ENCODE results near the gene LIX1L. TPM values are rescaled to one million over a fixed set of nuclear protein-coding genes. Genes with fewer than 3 reads are reported as not detected.

The LIX1L gene
- total and polyA plus RNA-seq, 2 donors (not counting 3 experiments of a cell fraction or from before 2014, with no cell fraction given): 54.9 to 56.4 TPM

DNA sequence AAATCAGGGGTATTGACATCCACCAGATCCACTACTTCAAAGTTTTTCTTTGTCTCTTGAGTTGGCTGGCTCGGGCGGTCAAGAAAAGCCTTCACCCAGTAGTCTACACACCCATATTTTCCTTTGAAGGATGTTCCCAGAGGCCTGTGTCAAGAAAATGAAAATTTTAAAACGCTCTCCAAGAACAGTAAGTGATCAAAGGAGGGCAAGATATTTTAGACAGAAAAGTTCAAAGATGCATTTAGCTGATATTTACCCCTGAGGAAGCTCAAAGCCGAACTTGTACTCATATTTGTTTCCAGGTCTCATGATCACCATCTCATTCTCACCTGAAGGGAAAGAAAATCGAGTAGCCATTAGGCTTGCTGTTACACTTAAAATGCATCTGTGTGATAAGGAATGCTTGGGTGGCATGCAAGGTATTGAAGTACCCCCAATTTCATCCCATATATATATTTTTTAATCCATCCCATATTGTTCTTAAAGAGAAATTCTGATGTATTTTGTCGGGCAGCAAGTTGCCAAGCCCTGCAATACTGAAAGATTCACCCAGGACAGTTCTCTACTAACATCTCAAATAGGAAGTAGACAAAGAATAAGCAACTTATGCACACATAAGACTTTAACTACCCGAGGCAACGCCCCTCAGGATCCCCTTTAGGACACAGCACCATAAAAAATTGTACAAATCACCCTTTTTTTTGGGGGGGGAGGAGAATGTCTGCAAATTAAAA lies 37.5 kb upstream of the LIX1L start:
- peaks cover 19% of the 10 kb centered on the region for H3K4me1 ChIP-seq (ENCODE audit: control insufficient read depth, extremely low read depth, insufficient read depth, low read length)
- intact Hi-C loops (cut with micrococcal nuclease): no loop called here
- H2AFZ ChIP-seq (ENCODE audit: low read depth, low read length): peak overlapping the region; percentile 72
- peak overlapping the region; percentile 49 for H3K9ac ChIP-seq (replicated peaks; ENCODE audit: extremely low read depth, insufficient read depth, low read length)
- no peaks in the 10 kb centered on the region for H3K27me3 ChIP-seq (ENCODE audit: control insufficient read depth in 2 of 2, insufficient read depth in 2 of 2, low read length in 2 of 2)
- H4K20me1 ChIP-seq (replicated peaks; ENCODE audit: control insufficient read depth, extremely low read depth, insufficient read depth, low read length): no peaks in the 10 kb centered on the region
- peaks cover 2 to 16% of the 10 kb centered on the region in 2 experiments for H3K36me3 ChIP-seq (ENCODE audit: control insufficient read depth in 2 of 2, extremely low read depth in 1 of 2, insufficient read depth in 2 of 2, low read length in 2 of 2)
- H3K9me3 ChIP-seq (replicated peaks; ENCODE audit: control insufficient read depth, insufficient read depth, low read length): no peaks in the 10 kb centered on the region
- no peak overlapping the region for H3K27ac ChIP-seq (ENCODE audit: insufficient read depth, low read depth, low read length)
- ChIA-PET POLR2A (no interaction called here), CTCF (interaction anchor here (4.2 to 10.4 kb wide), 2 partner anchors 12 to 16 kb away, joined by 25 to 87 read pairs; no protein-coding TSS in a partner anchor)
- H3K9me1 ChIP-seq (replicated peaks; ENCODE audit: control insufficient read depth, extremely low read depth, insufficient read depth, low read length): no peaks in the 10 kb centered on the region
- FAIRE-seq (peak; percentile 67), DNase-seq (ENCODE audit: low read depth, low spot score) (peak; percentile 17)
- peak overlapping the region; percentile 98 for H3K4me2 ChIP-seq (ENCODE audit: insufficient read depth, low read length)
- dilution Hi-C loops (cut with MboI; ENCODE audit: extremely low pct_ligation_motif_present, low sequenced_read_pairs): no loop called here
- H3K79me2 ChIP-seq (ENCODE audit: control insufficient read depth, insufficient read depth, low read length): peaks cover 10% of the 10 kb centered on the region
- no TSS peak for BruUV-seq (replicated peaks)
- no peak for TF ChIP-seq EZH2 (IDR thresholded peaks at IDR 0.05; ENCODE audit: borderline replicate concordance, low read depth, low read length, severe bottlenecking)
- TF ChIP-seq, protein P1, sequence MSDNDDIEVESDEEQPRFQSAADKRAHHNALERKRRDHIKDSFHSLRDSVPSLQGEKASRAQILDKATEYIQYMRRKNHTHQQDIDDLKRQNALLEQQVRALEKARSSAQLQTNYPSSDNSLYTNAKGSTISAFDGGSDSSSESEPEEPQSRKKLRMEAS (IDR thresholded peaks at IDR 0.05; ENCODE audit: insufficient read depth, insufficient read length): no peak
- no peak for TF ChIP-seq GATA2 (IDR thresholded peaks at IDR 0.05; ENCODE audit: insufficient read depth, insufficient read length, low read depth, low read length)
- TF ChIP-seq POLR2A (IDR thresholded peaks at IDR 0.05; ENCODE audit: low read depth, low read length): no peak
- no peak for TF ChIP-seq POLR2AphosphoS5 (IDR thresholded peaks at IDR 0.05; ENCODE audit: insufficient read depth, low read depth, low read length)
- TF ChIP-seq, protein P2, sequence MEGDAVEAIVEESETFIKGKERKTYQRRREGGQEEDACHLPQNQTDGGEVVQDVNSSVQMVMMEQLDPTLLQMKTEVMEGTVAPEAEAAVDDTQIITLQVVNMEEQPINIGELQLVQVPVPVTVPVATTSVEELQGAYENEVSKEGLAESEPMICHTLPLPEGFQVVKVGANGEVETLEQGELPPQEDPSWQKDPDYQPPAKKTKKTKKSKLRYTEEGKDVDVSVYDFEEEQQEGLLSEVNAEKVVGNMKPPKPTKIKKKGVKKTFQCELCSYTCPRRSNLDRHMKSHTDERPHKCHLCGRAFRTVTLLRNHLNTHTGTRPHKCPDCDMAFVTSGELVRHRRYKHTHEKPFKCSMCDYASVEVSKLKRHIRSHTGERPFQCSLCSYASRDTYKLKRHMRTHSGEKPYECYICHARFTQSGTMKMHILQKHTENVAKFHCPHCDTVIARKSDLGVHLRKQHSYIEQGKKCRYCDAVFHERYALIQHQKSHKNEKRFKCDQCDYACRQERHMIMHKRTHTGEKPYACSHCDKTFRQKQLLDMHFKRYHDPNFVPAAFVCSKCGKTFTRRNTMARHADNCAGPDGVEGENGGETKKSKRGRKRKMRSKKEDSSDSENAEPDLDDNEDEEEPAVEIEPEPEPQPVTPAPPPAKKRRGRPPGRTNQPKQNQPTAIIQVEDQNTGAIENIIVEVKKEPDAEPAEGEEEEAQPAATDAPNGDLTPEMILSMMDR (IDR thresholded peaks at IDR 0.05; ENCODE audit: extremely low read depth in 1 of 2, insufficient read depth in 1 of 2, low read depth in 1 of 2, low read length in 2 of 2): no peak
- TF ChIP-seq MYC (IDR thresholded peaks at IDR 0.05; ENCODE audit: low read depth, low read length): no peak
- TF ChIP-seq JUN (IDR thresholded peaks at IDR 0.05; ENCODE audit: borderline replicate concordance, insufficient read depth, insufficient read length, low read depth): no peak
- peak overlapping the region; percentile 97 to 98 (median 98) for H3K4me3 ChIP-seq (replicated peaks in 1 of 3; ENCODE audit: insufficient read depth in 1 of 3, low read depth in 1 of 3, low read length in 3 of 3)
